NCI-H2196 (cell line): ENCODE measurements around the gene IRF9.

ENCODE experiments used
- DNase-seq: peaks from one replicate; lab custom pipeline; 2025; ENCODE audit not compliant: unreplicated experiment; lab: John Stamatoyannopoulos, UW

IRF9 gene

GRCh38 chr14:24176599-24176998, 15.5 kb downstream of the IRF9 start:
- DNase-seq: no peak

GRCh38 chr14:24177041-24177825, 16.2 kb downstream of the IRF9 start:
- DNase-seq: no peak

DNA sequence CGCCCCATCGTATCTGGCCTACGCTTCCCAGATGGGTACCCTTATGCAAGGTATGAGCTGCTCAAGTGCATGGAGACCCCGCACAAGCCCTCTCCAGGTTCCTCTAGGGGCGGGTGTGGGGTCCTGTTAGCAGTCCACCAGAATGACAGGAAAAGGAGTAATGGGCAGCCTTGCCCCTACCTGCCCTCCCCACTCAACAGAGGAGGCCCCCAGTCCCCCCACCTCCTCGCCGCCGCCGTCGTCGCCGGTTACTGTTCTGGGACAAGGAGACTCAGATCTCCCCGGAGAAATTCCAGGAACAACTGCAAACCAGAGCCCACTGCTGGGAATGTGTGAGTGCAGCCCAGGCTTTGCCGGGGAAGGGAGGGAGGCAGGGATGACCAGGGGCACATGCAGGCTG, 16.8 kb downstream of the IRF9 start:
- no peak for DNase-seq

GRCh38 chr14:24178399-24179178, 17.5 kb downstream of the IRF9 start:
- no peak for DNase-seq

GRCh38 chr14:24179294-24179960, 18.4 kb downstream of the IRF9 start:
- no peak for DNase-seq

GRCh38 chr14:24179961-24180796, 19.1 kb downstream of the IRF9 start:
- peak; percentile 71 for DNase-seq

- no peak for DNase-seq
Measured at GRCh38 chr14:24181371-24182077, 20.5 kb downstream of the IRF9 start.

GRCh38 chr14:24182110-24182882, 21.2 kb downstream of the IRF9 start:
- no peak for DNase-seq

GRCh38 chr14:24183014-24183481, 22.0 kb downstream of the IRF9 start:
- DNase-seq: no peak

GRCh38 chr14:24184104-24184970, 23.3 kb downstream of the IRF9 start:
- DNase-seq: no peak

DNA sequence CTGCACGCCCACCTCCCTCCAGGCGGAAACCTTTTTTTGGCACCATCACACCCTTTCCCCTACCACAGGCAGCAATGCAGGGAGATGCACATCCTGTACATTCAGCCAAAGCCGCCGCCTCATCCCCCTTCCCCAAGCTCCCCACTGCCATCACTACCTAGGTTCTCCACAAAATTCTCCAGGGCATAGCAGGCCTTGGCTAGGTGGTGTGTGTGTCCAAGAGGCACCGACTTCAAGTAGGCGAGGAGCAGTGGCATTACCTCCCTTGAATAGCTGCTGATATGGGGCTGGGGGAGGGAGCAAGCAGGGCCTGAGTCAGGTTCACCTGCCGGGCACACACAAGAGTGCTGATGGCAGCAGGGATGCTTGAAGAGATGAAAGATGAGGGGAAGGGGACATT, 24.0 kb downstream of the IRF9 start:
- DNase-seq: no peak

- no peak for DNase-seq
Measured at GRCh38 chr14:24185741-24186140, 24.7 kb downstream of the IRF9 start.

DNA sequence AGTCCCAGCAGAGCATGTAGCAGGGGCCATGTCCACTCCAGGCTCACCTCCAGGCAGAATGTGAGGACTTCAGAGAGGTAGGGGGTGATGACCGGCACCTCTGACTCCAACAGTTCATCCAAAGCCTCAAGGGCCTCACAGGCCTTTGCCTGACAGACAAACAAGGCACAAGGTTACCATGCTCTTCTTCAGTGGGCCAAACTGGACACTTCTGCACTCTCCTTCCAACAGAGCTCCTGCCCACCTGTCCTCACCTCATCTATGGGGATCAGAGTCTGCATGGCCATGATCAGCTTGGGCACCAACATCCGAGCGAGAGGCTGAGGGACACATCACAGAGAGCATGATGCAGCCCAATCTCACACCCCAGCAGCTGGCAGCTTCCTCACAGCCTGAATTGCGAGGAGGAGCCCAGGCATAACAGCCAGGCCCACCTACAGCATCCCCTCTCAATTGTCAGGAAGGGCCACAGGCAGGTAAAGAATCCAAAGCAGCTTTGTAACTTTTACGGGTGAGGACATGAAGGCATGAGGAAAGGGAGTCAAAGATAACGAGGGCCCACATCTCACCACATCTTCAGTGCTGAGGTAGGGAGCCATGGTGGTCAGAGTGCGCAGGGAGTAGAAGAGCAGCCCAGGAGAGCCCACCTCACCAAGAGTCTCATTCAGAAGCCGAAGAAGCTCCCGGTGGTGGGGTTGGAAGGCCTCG, 25.9 kb downstream of the IRF9 start:
- DNase-seq: no peak

DNA sequence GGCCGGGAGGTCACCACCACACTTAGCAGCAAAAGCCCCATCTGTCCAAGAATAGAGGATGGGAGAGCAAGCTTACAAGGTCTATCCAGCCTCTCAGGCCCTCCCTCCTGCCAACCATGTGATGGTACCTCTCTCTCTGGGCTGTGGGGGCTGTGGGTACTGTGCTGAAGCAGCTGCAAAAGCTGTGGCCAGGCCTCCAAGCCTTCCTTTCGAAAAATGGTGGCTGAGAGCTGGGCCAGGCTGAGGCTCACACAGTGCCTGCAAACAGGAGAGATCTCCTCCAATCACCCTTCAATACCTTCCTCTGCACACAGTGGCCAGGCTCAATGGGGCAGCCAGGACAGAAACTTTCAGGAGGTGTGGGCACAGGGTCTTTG, 26.5 kb downstream of the IRF9 start:
- DNase-seq: no peak

DNA sequence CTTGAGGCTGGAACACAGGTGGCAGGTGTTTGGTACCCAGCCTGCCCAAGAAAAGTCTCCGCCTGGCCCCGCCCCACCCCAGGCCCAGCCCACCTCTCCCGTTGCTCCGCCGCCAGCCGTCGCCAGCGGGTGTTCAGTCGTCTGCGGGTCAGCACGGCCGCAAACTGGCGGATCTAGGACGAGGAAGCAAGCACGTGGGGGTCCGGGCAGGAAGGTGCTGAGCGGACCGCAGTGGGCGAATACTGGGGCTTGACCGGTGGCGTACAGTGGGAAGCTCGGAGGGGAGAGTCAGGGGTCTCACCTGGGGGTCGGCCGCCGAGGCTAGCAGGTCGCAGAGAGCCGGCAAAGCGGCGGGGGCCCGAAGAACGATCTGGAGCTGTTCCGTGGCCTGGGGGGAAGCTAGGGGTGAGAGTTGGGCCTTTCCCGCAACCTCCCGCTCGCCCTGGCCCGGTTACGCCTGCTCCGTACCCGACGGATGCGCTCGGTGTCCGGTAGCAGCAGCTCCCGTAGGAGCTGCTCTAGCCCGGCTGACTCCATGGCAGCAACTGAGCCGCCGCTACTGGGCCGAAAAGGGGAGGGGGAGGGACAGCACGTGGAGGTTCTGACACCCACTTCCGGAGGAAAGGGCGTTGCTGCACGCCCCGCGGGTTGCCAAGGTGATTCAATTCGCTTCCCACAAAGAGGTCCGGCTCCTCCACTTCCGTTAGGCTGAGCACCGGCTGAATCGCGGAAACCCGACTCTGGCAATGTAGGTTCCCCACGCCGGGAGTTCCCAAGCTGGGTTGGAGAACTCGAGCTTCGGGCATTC, 27.4 kb downstream of the IRF9 start, which contains the start of gene IPO4:
TSS of gene IPO4 (minus strand) at position 566 of the 808 bp plus-strand sequence. CDS start at position 537, 29 bp downstream.
- DNase-seq: peak; percentile 98

DNA sequence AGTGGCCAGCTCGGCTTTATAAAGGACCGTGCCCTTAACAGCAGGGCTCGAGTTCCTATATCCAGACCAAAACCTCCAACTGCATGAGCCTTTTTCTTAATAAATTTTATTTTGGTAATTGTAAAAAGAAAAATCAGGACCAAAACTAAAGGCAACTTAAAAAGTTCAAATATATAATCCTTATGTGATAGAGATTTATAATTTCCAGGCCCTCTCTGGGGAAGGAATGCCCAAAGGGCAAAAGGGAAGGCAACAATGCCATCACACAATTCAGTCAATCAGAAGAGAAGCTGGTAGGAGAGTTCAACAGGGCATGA, 28.0 kb downstream of the IRF9 start:
- DNase-seq: no peak

DNA sequence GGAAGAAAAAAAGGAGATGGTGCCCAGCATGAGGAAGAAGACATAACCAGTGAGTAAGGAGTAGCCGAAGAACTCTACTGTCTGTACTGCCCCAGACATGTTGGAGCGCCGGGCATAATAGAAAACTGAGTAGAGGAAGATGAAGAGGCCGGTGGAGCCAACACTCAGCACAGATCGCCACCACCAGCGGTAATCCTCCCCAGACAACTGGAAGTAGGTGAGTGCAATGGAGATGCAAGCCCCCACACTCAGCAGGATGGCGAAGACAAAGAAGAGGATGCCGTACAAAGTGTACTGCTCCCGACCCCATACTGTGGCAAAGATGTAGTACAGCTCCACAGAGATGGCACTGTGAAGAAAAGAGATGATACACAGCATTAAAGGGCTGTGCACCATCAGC, 28.4 kb downstream of the IRF9 start:
- no peak for DNase-seq
